K562 (cell line): ENCODE data around the gene ABCE1. TPM values are rescaled to one million over a fixed set of nuclear protein-coding genes. Genes with fewer than 3 reads are reported as not detected.
A peak's percentile ranks its signal among the peaks of the same experiment; 100 is the strongest.

ENCODE experiments used
- ATAC-seq: fragments of 200-7000 bp; cut with Tn5 transposase; 3 replicates; pipeline ENCODE4 v1.9.1; 2020; ENCODE audit warnings: moderate library complexity
- BruUV-seq: library from RNA; stranded (reverse); fragments of 400-500 nt; replicated peaks from 2 replicates; lab custom pipeline; 2021; lab: Mats Ljungman, UMichigan
- CTCF ChIA-PET: fragments of 300-600 bp; formaldehyde crosslinking; extraction: SDS; loops from one replicate; lab custom pipeline; 2021; ENCODE audit warnings: low intra/inter-chr PET ratio; lab: Yijun Ruan, JAX
- POLR2A ChIA-PET: fragments of 300-600, 350-650 bp; sonication (Branson Sonifier 250); formaldehyde crosslinking; extraction: SDS; loops from one replicate; lab custom pipeline; 2021; ENCODE audit warnings: antibody characterized with exemption, inconsistent platforms; lab: Yijun Ruan, JAX
- DNase-seq, 4 experiments: peaks; one replicate each; pipeline versions ENCODE4 v3.0.0 to v3.0.0-alpha.2; 2011 to 2018; ENCODE audit warnings: low spot score in 3 of 4, mixed read lengths in 3 of 4; ENCODE audit errors: extremely low read depth in 1 of 4
- FAIRE-seq: peaks from 2 replicates; lab custom pipeline; 2011; peaks lifted over from hg19 to GRCh38; lab: Jason Lieb, UNC
- H2AFZ ChIP-seq: 2 replicates; pipeline ENCODE4 v1.6.0; 2011; ENCODE audit warnings: low read depth, low read length, control low read depth, inconsistent platforms
- H3K27ac ChIP-seq: fragments of 200-600 bp; 3 replicates; pipeline ENCODE4 v1.8.0; 2011; ENCODE audit warnings: low read depth, mild to moderate bottlenecking, control low read depth, inconsistent platforms, low read length, moderate library complexity, mixed read lengths; ENCODE audit errors: extremely low read depth
- H3K27me3 ChIP-seq, 2 experiments: fragments of 300-600 bp in 1 of 2; 2 replicates in 1 of 2; 3 replicates in 1 of 2; pipeline versions ENCODE4 v1.6.0 to v1.8.0; 2011; ENCODE audit warnings: inconsistent platforms in 2 of 2, low read length in 2 of 2, mild to moderate bottlenecking in 1 of 2, mixed read lengths in 1 of 2, moderate library complexity in 1 of 2; ENCODE audit not compliant: control insufficient read depth in 2 of 2, insufficient read depth in 2 of 2
- H3K36me3 ChIP-seq: fragments of 300-600 bp; 3 replicates; pipeline ENCODE4 v1.8.0; 2011; ENCODE audit warnings: mild to moderate bottlenecking, low read length, inconsistent platforms; ENCODE audit not compliant: control insufficient read depth, insufficient read depth
- H3K4me1 ChIP-seq, 2 experiments: fragments of 200-600 bp in 1 of 2; replicated peaks in 1 of 2; 2 replicates in 1 of 2; 3 replicates in 1 of 2; pipeline versions ENCODE4 v1.5.1 to v1.8.0; 2011; ENCODE audit warnings: inconsistent platforms in 2 of 2, low read length in 2 of 2, mild to moderate bottlenecking in 1 of 2, mixed read lengths in 1 of 2, moderate library complexity in 1 of 2; ENCODE audit not compliant: control insufficient read depth in 2 of 2, insufficient read depth in 2 of 2
- H3K4me2 ChIP-seq: 2 replicates; pipeline ENCODE4 v1.6.1; 2011; ENCODE audit warnings: low read length, control low read depth, inconsistent platforms, mixed read lengths; ENCODE audit not compliant: insufficient read depth
- H3K4me3 ChIP-seq: fragments of 200-600 bp; sonication (generic), shearing (Covaris generic); 2 replicates; pipeline ENCODE4 v1.5.1; 2016; ENCODE audit warnings: control low read depth, inconsistent platforms
- H3K79me2 ChIP-seq: fragments of 200-600 bp; 3 replicates; pipeline ENCODE4 v1.8.0; 2011; ENCODE audit warnings: low read length, inconsistent platforms; ENCODE audit not compliant: control insufficient read depth, insufficient read depth
- H3K9ac ChIP-seq, 2 experiments: 2 replicates each; pipeline versions ENCODE4 v1.6.0 to v1.6.1; 2011; ENCODE audit warnings: low read depth in 2 of 2, low read length in 2 of 2, control low read depth in 1 of 2, inconsistent platforms in 1 of 2, mild to moderate bottlenecking in 1 of 2, mixed read lengths in 1 of 2; ENCODE audit not compliant: insufficient read depth in 1 of 2
- H3K9me1 ChIP-seq: one replicate; pipeline ENCODE4 v1.6.0; 2011; ENCODE audit warnings: inconsistent platforms, mild to moderate bottlenecking, low read length, moderate library complexity; ENCODE audit not compliant: control insufficient read depth, insufficient read depth
- H3K9me3 ChIP-seq: replicated peaks from 2 replicates; pipeline ENCODE4 v1.5.1; 2011; ENCODE audit warnings: low read depth, low read length, inconsistent platforms; ENCODE audit not compliant: control insufficient read depth, insufficient read depth
- H4K20me1 ChIP-seq: replicated peaks from 2 replicates; pipeline ENCODE4 v1.6.1; 2011; ENCODE audit warnings: low read length, inconsistent platforms, mixed read lengths; ENCODE audit not compliant: control insufficient read depth, insufficient read depth
- MAFG ChIP-seq: fragments of 450-650 bp; conservative IDR thresholded peaks from 2 replicates; pipeline ENCODE4 v1.6.1; 2016; ENCODE audit warnings: missing genetic modification characterization, missing compliant biosample characterization
- NELFE ChIP-seq: IDR thresholded peaks from 2 replicates; pipeline ENCODE4 v1.6.1; 2011; ENCODE audit warnings: mild to moderate bottlenecking; ENCODE audit not compliant: insufficient read depth, insufficient read length
- POLR2AphosphoS2 ChIP-seq: IDR thresholded peaks from 2 replicates; pipeline ENCODE4 v1.6.1; 2012; ENCODE audit warnings: low read length, improper control_type of control experiment
- ZNF316 ChIP-seq: fragments of 450-650 bp; IDR thresholded peaks from 2 replicates; pipeline ENCODE4 v1.6.1; 2016
- ZNF586 ChIP-seq: fragments of 450-650 bp; formaldehyde crosslinking; conservative IDR thresholded peaks from 2 replicates; pipeline ENCODE4 v1.4.0; 2020; ENCODE audit warnings: mild to moderate bottlenecking, moderate library complexity
- WGBS: fragments of 100-300 bp; shearing (Covaris generic); methylation state at CpG from one replicate; pipeline ENCODE4 v1.1.6; 2016; ENCODE audit warnings: low coverage, mixed read lengths; ENCODE audit not compliant: insufficient coverage; ENCODE audit errors: missing lambda C conversion rate; 5-methylcytosine and 5-hydroxymethylcytosine counted together
- in situ Hi-C: fragments of 300-500 bp; cut with MboI; formaldehyde crosslinking; loops from 4 replicates; pipeline ENCODE4 v1.15.0; 2018; ENCODE audit warnings: inconsistent platforms, mixed read lengths
- intact Hi-C: fragments of 100-400 bp; cut with micrococcal nuclease; formaldehyde crosslinking; loops from 2 replicates; pipeline ENCODE4 v1.14.2; 2022
- polyA plus RNA-seq, 8 experiments: library from polyadenylated mRNA; depleted of rRNA in 4 of 8; stranded (reverse) in 5 of 8; unstranded in 3 of 8; fragments of >200 nt; fragmentation: Nextera tagmentation in 2 of 8; fragmentation: Illumina TruSeq in 1 of 8; extraction: Ambion mirVana in 2 of 8; extraction: Trizol in 1 of 8; gene quantifications; 2 replicates each; pipeline versions ENCODE4 v1.2.1 to v1.2.3, GENCODE V29; 2011 to 2014; ENCODE audit warnings: inconsistent platforms in 1 of 8, missing spikeins in 1 of 8
- total RNA-seq, 7 experiments: library from RNA; depleted of rRNA in 6 of 7; stranded (reverse); fragments of >200 nt in 6 of 7; fragmentation: Illumina TruSeq in 2 of 7; extraction: Trizol in 2 of 7; gene quantifications; 2 replicates each; pipeline versions ENCODE4 v1.2.1 to v1.2.3, GENCODE V29; 2011 to 2021; ENCODE audit warnings: low replicate concordance in 1 of 7
- TF ChIP-seq, protein P1 (sequence below): fragments of 200-800 bp; sonication (Bioruptor generic); IDR thresholded peaks from 2 replicates; pipeline ENCODE4 v1.6.1; 2017; ENCODE audit warnings: missing genetic modification characterization, missing compliant biosample characterization

The ABCE1 gene
- total and polyA plus RNA-seq, 9 of the 15 experiments (the other 6 are each of a cell fraction or from before 2014, with no cell fraction given), result 134 to 256 (median 169) TPM

DNA sequence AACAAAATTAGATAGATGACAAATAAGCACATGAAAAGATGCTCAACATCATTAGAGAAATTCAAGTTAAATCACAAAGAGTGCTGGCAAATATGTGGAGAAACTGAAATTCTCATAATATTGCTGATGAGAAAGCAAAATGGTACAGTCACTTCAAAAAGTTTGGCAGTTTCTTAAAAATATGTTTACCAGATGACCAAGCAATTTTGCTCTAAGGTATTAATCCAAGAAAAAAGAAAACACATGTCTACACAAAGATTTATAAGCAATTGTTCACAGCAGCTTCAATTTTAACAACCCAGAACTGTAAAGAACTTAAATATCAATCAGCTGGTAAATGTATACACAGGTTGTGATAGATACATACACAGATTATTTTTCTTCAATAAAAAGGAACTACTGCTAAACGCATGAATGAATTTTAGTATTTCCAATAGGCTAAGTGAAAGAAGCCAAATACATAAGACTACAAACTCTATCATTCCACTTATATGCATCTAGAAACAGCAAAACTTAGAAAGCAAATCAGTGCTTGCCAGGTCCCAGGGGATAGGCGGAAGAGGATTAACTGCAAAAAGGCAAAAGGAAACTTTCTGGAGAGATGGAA, 70.6 kb downstream of the ABCE1 start:
- Histone ChIP-seq H3K27me3 (no peaks in the 10 kb centered on the region), H3K27ac (no peak overlapping the region), H3K9me1 (no peaks in the 10 kb centered on the region), H4K20me1 (no peaks in the 10 kb centered on the region), H2AFZ (no peak overlapping the region), H3K9ac (no peak overlapping the region), H3K4me2 (no peak overlapping the region), H3K9me3 (no peaks in the 10 kb centered on the region), H3K36me3 (peaks cover 74% of the 10 kb centered on the region), H3K4me1 (no peaks in the 10 kb centered on the region), H3K79me2 (peaks cover 50% of the 10 kb centered on the region), H3K4me3 (no peak overlapping the region)
- TF ChIP-seq ZNF316, result peak; percentile 53; the same call in 1 of the 2 replicates
- no peak for TF ChIP-seq NELFE
- TF ChIP-seq MAFG (tag), result peak; percentile 30
- WGBS, result 90% methylated on average over 2 of the region's 2 CpGs
- no TSS peak for BruUV-seq
- ChIA-PET POLR2A (interaction anchor here (2.1 kb wide), 1 partner anchor 9 kb away, joined by 9 read pairs; no protein-coding TSS in a partner anchor), CTCF (no interaction called here)
- ATAC-seq, result no peak
- intact Hi-C loops (no loop called here), in situ Hi-C loops (no loop called here)
- no peak for FAIRE-seq
- DNase-seq, result no peak

DNA sequence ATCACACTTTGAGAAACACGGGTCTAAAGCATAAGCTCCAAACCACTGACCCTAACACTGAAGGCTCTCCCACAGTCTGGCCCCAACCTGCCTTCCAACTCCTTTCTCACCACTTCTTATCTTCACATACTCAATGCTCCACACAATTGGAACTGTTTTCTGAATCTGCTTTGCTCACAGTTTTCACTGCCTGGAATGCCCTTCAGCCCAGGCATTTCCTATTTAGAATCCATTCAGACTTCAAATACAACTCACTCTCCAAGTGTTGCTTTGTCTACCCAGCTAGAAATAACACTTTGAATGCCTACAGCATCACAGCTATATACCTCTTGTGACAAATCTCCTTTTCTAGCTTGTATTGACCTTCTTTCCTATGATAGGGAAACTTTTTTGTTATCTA, 72.1 kb downstream of the ABCE1 start:
- H3K4me2 ChIP-seq, result no peak overlapping the region
- no peak overlapping the region for H2AFZ ChIP-seq
- no peak overlapping the region for H3K27ac ChIP-seq
- H3K4me1 ChIP-seq, result no peaks in the 10 kb centered on the region
- H4K20me1 ChIP-seq, result no peaks in the 10 kb centered on the region
- ChIA-PET CTCF (no interaction called here), POLR2A (interaction anchor here (0.7 to 1.2 kb wide), 3 partner anchors 9 to 16 kb away, joined by 3 to 7 read pairs (median 5); no protein-coding TSS in a partner anchor)
- FAIRE-seq (no peak), DNase-seq (no peak), ATAC-seq (no peak; the same call in 2 of the 3 replicates)
- TF ChIP-seq, protein P1, sequence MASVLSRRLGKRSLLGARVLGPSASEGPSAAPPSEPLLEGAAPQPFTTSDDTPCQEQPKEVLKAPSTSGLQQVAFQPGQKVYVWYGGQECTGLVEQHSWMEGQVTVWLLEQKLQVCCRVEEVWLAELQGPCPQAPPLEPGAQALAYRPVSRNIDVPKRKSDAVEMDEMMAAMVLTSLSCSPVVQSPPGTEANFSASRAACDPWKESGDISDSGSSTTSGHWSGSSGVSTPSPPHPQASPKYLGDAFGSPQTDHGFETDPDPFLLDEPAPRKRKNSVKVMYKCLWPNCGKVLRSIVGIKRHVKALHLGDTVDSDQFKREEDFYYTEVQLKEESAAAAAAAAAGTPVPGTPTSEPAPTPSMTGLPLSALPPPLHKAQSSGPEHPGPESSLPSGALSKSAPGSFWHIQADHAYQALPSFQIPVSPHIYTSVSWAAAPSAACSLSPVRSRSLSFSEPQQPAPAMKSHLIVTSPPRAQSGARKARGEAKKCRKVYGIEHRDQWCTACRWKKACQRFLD (CRISPR knock-in tag), result no peak
- TF ChIP-seq POLR2AphosphoS2 (no peak), ZNF586 (CRISPR knock-in tag) (no peak)
- H3K36me3 ChIP-seq, result peaks cover 81% of the 10 kb centered on the region
- H3K9me1 ChIP-seq, result no peaks in the 10 kb centered on the region
- intact Hi-C loops, result no loop called here
- no peak overlapping the region for H3K4me3 ChIP-seq
- in situ Hi-C loops, result no loop called here
- H3K9me3 ChIP-seq, result no peaks in the 10 kb centered on the region
- no TSS peak for BruUV-seq
- H3K27me3 ChIP-seq, result no peaks in the 10 kb centered on the region
- no CpG with 5 or more reads among the region's 1 CpG for WGBS
- H3K79me2 ChIP-seq, result peaks cover 65% of the 10 kb centered on the region
- H3K9ac ChIP-seq, result no peak overlapping the region
